Neural progenitor cell (in vitro differentiated cells): Measurements from ENCODE around the gene SH3PXD2B. TPM values are rescaled to one million over a fixed set of nuclear protein-coding genes. Genes with fewer than 3 reads are reported as not detected.
A peak's percentile ranks its signal among the peaks of the same experiment; 100 is the strongest.

Source experiments
- DNase-seq: peaks from one replicate; pipeline ENCODE4 v3.0.0-alpha.2; 2016; ENCODE audit warnings: low spot score
- H2AFZ ChIP-seq: fragments of 200-600 bp; sonication (generic); replicated peaks from 2 replicates; pipeline ENCODE4 v1.6.1; 2016; ENCODE audit warnings: antibody characterized with exemption
- H3F3A ChIP-seq: fragments of 200-600 bp; sonication (generic); 2 replicates; pipeline ENCODE4 v1.6.1; 2016; ENCODE audit warnings: antibody characterized with exemption, low read depth
- H3K27ac ChIP-seq: fragments of 200-600 bp; sonication (generic); 2 replicates; pipeline ENCODE4 v1.5.1; 2016; ENCODE audit warnings: mild to moderate bottlenecking
- H3K27me3 ChIP-seq: fragments of 200-600 bp; sonication (generic); 2 replicates; pipeline ENCODE4 v1.6.1; 2016; ENCODE audit warnings: mild to moderate bottlenecking, moderate library complexity
- H3K36me3 ChIP-seq: fragments of 200-600 bp; sonication (generic); 2 replicates; pipeline ENCODE4 v1.5.1; 2016
- H3K4me1 ChIP-seq: fragments of 200-600 bp; sonication (generic); 2 replicates; pipeline ENCODE4 v1.6.1; 2016; ENCODE audit warnings: mixed run types
- H3K4me2 ChIP-seq: fragments of 200-600 bp; sonication (generic); 2 replicates; pipeline ENCODE4 v1.6.1; 2016
- H3K4me3 ChIP-seq: fragments of 200-600 bp; sonication (generic); 2 replicates; pipeline ENCODE4 v1.5.1; 2016
- H3K79me2 ChIP-seq: fragments of 200-600 bp; sonication (generic); 2 replicates; pipeline ENCODE4 v1.6.1; 2016; ENCODE audit warnings: low read depth
- H3K9ac ChIP-seq: fragments of 200-600 bp; sonication (generic); 2 replicates; pipeline ENCODE4 v1.6.1; 2016
- H3K9me3 ChIP-seq: fragments of 200-600 bp; sonication (generic); 2 replicates; pipeline ENCODE4 v1.5.1; 2016; ENCODE audit warnings: low read depth
- H4K20me1 ChIP-seq: fragments of 200-600 bp; sonication (generic); 2 replicates; pipeline ENCODE4 v1.6.1; 2016; ENCODE audit warnings: low read depth
- H3K27ac Mint-ChIP-seq: 3 replicates; pipeline ENCODE4 v1.8.0; 2021; ENCODE audit warnings: mixed read lengths
- H3K27me3 Mint-ChIP-seq: 2 replicates; pipeline ENCODE4 v1.8.0; 2022; ENCODE audit warnings: low read depth, mild to moderate bottlenecking, inconsistent platforms, moderate library complexity, mixed read lengths; ENCODE audit not compliant: insufficient read depth
- H3K36me3 Mint-ChIP-seq: 3 replicates; pipeline ENCODE4 v1.8.0; 2021; ENCODE audit warnings: mixed read lengths
- H3K4me1 Mint-ChIP-seq: 3 replicates; pipeline ENCODE4 v1.8.0; 2021; ENCODE audit warnings: mixed read lengths
- H3K4me3 Mint-ChIP-seq: 3 replicates; pipeline ENCODE4 v1.8.0; 2021; ENCODE audit warnings: mild to moderate bottlenecking, moderate library complexity, mixed read lengths
- H3K9me3 Mint-ChIP-seq: 3 replicates; pipeline ENCODE4 v1.8.0; 2020; ENCODE audit warnings: mixed read lengths
- EZH2 ChIP-seq: fragments of 200-600 bp; sonication (generic); IDR thresholded peaks from 2 replicates; pipeline ENCODE4 v1.6.1; 2017; ENCODE audit warnings: antibody characterized with exemption, mild to moderate bottlenecking, moderate library complexity
- EZH2phosphoT487 ChIP-seq: fragments of 200-600 bp; sonication (generic); IDR thresholded peaks from 2 replicates; pipeline ENCODE4 v1.6.1; 2017; ENCODE audit warnings: antibody characterized with exemption
- total RNA-seq: library from RNA; depleted of rRNA; stranded (reverse); fragments of >200 nt; gene quantifications from 2 replicates; pipeline ENCODE4 v1.2.3, GENCODE V29; 2015; ENCODE audit warnings: low replicate concordance
- TF ChIP-seq, protein P1 (sequence below): fragments of 200-600 bp; sonication (generic); IDR thresholded peaks from 2 replicates; pipeline ENCODE4 v1.5.1; 2017; ENCODE audit warnings: antibody characterized with exemption, mild to moderate bottlenecking

Gene SH3PXD2B
- total RNA-seq, 1 donor from 2014 or later: 27.3 TPM

DNA sequence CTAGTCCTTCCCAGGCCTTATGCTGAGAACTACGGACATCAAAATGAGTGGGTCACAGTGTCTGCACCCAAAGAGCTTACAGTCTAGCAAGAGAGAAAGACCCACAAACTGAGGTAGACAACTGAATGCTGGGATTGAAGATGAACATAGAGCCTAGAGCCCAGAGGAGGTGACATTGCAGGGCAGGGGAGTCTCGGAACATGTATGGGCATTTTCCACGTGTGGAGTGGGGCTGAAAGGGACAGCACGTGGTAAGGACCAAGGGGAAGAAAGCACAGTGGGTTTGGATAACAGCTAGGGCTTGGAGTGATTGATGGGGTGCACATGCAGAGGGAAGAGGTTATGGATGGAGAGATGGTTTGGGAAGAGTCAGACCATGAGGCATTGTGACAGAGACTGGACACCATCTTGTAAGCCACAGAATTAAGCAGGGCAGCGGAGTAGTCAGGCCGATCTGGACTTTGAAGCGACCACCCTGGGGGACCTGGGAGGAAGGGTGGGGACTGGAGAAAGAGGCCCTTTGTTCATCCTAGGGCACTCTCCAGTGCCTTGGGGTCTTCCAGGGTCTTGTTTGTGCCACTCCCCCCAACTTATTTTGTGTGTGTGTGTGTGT, 47.5 kb upstream of the SH3PXD2B start:
- H3K4me2 ChIP-seq: no peak overlapping the region
- H3K9ac ChIP-seq: no peak overlapping the region
- H3K4me1 Mint-ChIP-seq: peaks cover 11% of the 10 kb centered on the region
- H3K36me3 ChIP-seq: no peaks in the 10 kb centered on the region
- TF ChIP-seq, protein P1, sequence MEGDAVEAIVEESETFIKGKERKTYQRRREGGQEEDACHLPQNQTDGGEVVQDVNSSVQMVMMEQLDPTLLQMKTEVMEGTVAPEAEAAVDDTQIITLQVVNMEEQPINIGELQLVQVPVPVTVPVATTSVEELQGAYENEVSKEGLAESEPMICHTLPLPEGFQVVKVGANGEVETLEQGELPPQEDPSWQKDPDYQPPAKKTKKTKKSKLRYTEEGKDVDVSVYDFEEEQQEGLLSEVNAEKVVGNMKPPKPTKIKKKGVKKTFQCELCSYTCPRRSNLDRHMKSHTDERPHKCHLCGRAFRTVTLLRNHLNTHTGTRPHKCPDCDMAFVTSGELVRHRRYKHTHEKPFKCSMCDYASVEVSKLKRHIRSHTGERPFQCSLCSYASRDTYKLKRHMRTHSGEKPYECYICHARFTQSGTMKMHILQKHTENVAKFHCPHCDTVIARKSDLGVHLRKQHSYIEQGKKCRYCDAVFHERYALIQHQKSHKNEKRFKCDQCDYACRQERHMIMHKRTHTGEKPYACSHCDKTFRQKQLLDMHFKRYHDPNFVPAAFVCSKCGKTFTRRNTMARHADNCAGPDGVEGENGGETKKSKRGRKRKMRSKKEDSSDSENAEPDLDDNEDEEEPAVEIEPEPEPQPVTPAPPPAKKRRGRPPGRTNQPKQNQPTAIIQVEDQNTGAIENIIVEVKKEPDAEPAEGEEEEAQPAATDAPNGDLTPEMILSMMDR: no peak
- TF ChIP-seq EZH2 (no peak), EZH2phosphoT487 (no peak)
- H3K27ac ChIP-seq: no peak overlapping the region
- DNase-seq: no peak
- no peak overlapping the region for H3K4me3 ChIP-seq
- H3K4me3 Mint-ChIP-seq: no peak overlapping the region
- H3K9me3 ChIP-seq: no peaks in the 10 kb centered on the region
- H3F3A ChIP-seq: no peaks in the 10 kb centered on the region
- peaks cover 14% of the 10 kb centered on the region for H3K27me3 Mint-ChIP-seq
- H3K27ac Mint-ChIP-seq: no peak overlapping the region
- no peaks in the 10 kb centered on the region for H3K79me2 ChIP-seq
- no peaks in the 10 kb centered on the region for H4K20me1 ChIP-seq
- peaks cover 4% of the 10 kb centered on the region for H3K4me1 ChIP-seq
- no peaks in the 10 kb centered on the region for H3K9me3 Mint-ChIP-seq
- no peak overlapping the region for H2AFZ ChIP-seq
- H3K36me3 Mint-ChIP-seq: no peaks in the 10 kb centered on the region
- H3K27me3 ChIP-seq: no peaks in the 10 kb centered on the region

DNA sequence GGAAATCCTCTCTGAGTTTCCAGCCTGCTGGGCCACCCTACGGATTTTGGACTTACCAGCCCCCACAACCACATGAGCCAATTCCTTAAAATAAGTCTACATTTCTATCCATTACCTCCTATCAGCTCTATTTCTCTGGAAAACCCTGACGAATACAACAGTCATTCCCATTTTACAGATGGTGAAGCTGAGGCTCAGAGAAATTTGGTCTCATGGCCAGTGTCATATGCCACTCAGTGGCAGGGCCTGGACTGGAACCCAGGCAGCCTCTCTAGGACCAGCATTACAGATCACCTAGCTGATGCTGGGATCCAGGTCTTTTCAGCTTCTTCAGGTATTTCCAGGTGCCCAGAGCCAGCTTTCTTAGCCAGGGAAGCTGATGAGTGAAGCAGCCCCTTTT, 45.0 kb upstream of the SH3PXD2B start:
- Histone ChIP-seq H3K27ac (no peak overlapping the region), H3K4me2 (no peak overlapping the region), H3K9me3 (no peaks in the 10 kb centered on the region), H3K4me1 (no peaks in the 10 kb centered on the region), H2AFZ (no peak overlapping the region), H3K79me2 (no peaks in the 10 kb centered on the region), H3K36me3 (no peaks in the 10 kb centered on the region), H3K4me3 (no peak overlapping the region), H4K20me1 (no peaks in the 10 kb centered on the region), H3K9ac (no peak overlapping the region), H3K27me3 (no peaks in the 10 kb centered on the region), H3F3A (no peaks in the 10 kb centered on the region)
- no peak for DNase-seq
- no peak overlapping the region for H3K4me3 Mint-ChIP-seq
- peaks cover 5% of the 10 kb centered on the region for H3K4me1 Mint-ChIP-seq
- no peak overlapping the region for H3K27ac Mint-ChIP-seq
- H3K27me3 Mint-ChIP-seq: peaks cover 18% of the 10 kb centered on the region
- TF ChIP-seq EZH2 (no peak), EZH2phosphoT487 (no peak)
- TF ChIP-seq, protein P1: no peak
- no peaks in the 10 kb centered on the region for H3K9me3 Mint-ChIP-seq
- no peaks in the 10 kb centered on the region for H3K36me3 Mint-ChIP-seq

DNA sequence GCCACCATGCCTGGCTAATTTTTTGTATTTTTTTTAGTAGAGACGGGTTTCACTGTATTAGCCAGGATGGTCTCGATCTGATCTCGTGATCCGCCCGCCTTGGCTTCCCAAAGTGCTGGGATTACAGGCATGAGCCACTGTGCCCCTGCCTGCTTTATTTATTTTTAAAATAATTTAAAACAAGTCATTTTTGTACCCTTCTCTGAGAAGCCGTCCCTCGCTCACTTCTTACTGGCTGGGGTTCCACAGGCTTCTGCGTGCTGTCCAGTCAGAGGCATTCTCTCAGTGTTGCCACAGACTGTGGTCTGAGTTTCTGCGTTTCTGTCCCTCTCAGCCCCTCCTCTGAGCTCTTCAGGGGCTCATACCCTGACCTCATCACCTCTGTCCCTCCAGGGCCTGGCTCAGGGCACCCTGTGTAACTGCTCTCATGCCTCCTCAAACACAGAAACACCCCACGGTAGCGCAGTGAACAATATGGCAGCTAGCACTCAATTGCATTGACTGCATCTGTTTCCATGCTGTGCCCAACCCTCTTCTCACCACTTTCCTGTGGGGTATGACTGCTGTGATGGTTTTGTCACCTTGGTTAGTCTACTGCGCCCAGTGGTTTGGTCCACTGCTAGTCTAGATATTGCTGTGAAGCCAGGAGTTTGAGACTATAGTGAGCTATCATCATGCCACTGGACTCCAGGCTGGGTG, 44.3 kb upstream of the SH3PXD2B start:
- Mint-ChIP-seq H3K4me1 (peaks cover 2% of the 10 kb centered on the region), H3K4me3 (peak overlapping the region; percentile 15), H3K27me3 (peaks cover 15% of the 10 kb centered on the region), H3K36me3 (no peaks in the 10 kb centered on the region), H3K27ac (no peak overlapping the region), H3K9me3 (no peaks in the 10 kb centered on the region)
- H3K4me3 ChIP-seq: no peak overlapping the region
- no peak for DNase-seq
- H2AFZ ChIP-seq: no peak overlapping the region
- no peaks in the 10 kb centered on the region for H3K27me3 ChIP-seq
- H4K20me1 ChIP-seq: no peaks in the 10 kb centered on the region
- H3K36me3 ChIP-seq: no peaks in the 10 kb centered on the region
- no peak overlapping the region for H3K27ac ChIP-seq
- H3K79me2 ChIP-seq: no peaks in the 10 kb centered on the region
- no peaks in the 10 kb centered on the region for H3K9me3 ChIP-seq
- H3K4me1 ChIP-seq: no peaks in the 10 kb centered on the region
- no peak overlapping the region for H3K4me2 ChIP-seq
- H3F3A ChIP-seq: no peaks in the 10 kb centered on the region
- TF ChIP-seq, protein P1: no peak
- no peak for TF ChIP-seq EZH2phosphoT487
- no peak for TF ChIP-seq EZH2
- no peak overlapping the region for H3K9ac ChIP-seq
